HG02642 (cell line): ENCODE results near the gene CHRD.
A peak's percentile ranks its signal among the peaks of the same experiment; 100 is the strongest.

Experiments used
- ATAC-seq: cut with Tn5 transposase; IDR thresholded peaks from one replicate; pipeline ENCODE4 v1.9.1; 2021; ENCODE audit warnings: mild to moderate bottlenecking; ENCODE audit not compliant: unreplicated experiment, poor library complexity

Gene CHRD

DNA sequence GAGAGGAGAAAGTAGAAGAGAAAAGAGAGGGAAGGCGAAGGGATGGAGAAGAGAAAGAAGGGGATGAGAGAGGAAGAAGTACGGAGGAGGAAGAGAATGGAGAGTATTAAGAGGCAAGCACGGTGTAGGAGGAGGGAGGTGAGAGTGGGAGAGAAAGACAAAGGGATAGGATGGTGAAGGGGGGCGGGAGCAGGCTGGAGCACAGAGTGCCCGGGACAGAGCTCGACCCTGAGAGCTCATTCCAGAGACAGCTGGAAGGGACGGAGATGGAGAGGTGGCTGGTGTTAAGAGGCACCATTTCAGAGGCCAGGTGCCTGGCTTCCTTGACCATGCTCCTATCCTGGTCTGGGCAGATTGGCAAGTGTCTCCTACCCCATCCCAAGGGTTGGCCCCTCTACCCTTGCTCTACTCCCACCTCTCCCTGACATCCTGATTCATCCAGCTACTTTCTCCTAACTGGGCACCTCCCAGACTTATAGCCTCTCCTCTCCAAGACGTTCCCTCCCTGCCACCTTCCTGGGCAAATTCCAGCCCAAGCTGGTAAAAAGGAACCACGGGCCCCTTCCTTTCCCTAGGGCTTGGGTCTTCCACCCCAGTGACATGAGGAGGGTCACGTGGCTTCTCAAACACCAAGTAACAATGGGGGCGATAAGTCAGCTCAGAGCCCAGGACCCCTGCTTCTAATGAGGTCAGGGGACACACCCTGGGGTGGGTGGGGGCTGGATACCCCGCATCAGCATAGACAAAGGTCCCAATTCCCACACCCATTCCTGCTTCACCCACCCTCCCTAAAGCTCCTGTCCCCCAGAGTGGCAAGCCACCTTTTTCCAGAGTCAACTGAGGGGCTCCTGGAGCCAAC lies 19.6 kb upstream of the CHRD start:
- ATAC-seq = no peak

- peak; percentile 4 for ATAC-seq
Measured at GRCh38 chr3:184360929-184361531, 18.8 kb upstream of the CHRD start.

GRCh38 chr3:184361532-184361931 lies 18.3 kb upstream of the CHRD start, which contains the start of the genes CLCN2 and POLR2H:
TSS of gene CLCN2 (minus strand) at chr3:184361605. CDS start at chr3:184361479, 126 bp downstream.
TSS of gene POLR2H (plus strand) at chr3:184361710. CDS start at chr3:184363493, 1,783 bp downstream.
- ATAC-seq = peak; percentile 41

DNA sequence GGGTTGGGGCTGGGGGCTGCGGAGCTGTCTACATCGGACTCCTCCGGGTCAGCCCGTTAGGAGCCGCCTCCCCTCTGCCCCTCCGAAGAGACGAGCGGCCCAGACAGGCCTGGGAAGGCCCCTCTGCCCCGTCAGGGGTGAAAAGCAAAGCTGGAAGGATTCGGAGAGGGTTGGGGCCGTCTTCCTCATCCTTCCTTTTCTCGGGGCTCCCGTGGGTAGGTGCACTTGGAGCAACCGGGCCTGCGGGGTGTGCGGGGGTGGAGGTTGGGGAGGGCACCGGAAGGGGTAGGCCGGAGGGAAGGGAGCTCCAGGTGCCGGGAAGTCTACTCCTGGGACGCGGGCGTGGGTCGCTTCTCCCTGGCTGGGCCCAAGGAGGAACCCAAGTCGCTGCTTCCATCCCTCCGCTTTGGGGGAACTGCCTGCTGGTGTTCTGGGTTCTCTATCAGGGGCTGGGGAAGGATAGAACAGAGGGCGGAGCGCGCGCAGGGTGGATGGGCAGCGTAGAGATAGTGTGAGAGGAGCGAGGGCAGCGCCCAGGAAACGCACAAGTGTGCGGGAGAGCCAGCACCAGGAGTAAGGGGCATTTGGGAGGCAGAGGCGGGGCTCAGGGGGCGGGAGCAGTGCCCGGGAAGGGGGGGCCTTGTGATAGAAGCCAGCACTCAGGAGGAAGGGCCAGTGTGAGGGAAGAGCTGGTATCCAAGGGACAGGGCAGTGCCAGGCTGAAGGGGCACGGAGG lies 17.8 kb upstream of the CHRD start:
- ATAC-seq = peak; percentile 3

DNA sequence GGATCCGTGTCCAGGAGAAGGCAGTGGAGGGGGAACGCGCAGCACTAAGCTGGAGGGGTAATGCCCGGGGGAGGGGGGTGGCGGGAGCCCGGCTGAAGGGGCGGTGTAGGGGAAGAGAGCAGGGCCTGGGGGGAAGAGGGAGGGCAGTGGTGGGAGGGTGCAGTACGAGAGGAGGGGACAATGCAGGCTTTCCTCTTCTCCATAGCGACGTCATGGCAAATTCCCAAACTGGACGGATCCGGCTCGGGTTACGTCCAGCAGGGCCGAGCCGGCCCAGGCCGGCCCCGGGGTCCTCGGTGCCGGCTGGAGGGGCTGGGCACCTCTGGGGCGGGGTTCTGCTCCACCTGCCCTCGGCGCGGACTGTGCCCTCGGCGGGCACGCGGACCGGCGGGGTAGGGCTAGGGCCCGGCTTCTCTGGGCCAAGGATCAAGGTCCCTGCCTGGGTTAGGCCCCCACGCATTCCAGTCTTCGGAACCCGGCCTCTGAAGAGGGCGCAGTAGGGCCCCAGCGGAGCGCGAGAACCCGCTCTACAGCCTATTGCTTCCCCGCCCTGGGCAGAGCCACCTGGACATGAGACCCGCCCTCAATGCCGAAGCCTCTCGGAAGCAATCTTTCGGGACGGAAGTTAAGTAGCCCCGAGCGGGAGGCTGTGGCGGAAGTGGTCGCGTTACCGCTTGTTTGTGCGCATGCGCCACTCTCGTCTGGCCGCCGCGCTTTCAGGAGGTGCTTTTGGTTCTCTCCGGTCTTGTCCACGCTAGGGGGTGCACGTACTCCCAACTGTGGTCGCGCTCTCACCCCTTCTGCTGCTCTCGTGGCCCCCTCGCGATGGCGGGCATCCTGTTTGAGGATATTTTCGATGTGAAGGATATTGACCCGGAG lies 16.9 kb upstream of the CHRD start:
- peak; percentile 86 for ATAC-seq

DNA sequence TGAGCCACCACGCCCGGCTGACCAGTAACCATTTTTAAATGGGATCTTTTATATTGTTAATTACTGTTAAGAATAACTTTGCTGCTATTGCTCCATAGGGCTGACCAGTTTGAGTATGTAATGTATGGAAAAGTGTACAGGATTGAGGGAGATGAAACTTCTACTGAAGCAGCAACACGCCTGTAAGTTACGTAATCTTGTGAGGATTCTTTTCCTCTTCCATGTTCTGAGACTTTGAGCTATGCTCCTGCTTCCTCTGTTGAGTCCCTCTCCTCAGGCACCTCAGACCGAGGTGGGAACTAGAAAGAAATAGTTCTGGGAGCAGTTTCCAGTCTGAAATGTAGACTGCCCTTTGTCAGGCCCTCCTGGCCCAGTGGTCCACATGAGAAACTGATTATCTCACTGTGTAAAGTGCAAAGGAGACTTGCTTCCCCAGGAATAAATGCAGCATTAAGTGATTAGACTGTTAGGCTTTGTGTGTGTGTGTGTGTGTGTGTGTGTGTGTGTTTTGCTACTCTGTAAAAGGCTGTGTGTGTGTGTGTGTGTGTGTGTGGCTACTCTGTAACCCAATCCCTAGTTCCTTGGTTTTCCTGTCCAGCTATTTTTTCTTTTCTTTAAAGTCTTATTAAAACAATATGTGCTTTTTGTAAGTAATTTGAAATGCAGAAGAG lies 13.1 kb upstream of the CHRD start:
- no peak for ATAC-seq

GRCh38 chr3:184368116-184368515 lies 11.7 kb upstream of the CHRD start:
- ATAC-seq = no peak

DNA sequence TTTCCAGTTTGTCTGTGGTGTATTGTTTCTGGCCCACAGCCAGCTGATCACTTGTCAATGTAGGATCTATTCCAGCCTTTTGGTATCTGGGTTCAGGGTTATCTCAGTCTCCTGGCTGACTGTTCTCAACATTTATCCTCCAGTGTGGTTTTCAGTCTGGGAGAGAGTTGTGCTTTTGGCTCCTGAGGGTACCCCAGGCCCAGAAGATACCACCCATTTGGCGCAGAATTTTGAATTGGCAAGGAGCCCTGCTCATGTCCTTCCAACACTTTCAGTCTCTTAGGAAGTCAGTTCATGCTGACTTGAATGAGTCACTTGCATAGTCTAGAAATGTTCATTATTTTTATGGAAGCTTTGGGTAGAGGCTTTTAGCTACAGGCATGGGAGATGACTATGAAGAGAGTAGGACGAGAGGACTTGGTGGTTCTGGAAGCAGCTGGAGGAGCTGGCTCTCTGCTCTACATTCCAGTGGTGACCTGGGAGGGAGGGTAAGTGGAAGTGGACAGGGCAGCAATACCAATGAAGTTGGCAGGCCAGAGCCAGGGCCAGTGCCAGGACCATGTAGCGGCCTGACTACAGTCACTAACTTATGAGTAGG lies 11.2 kb upstream of the CHRD start:
- ATAC-seq = no peak

GRCh38 chr3:184371570-184372018 lies 8.3 kb upstream of the CHRD start:
- ATAC-seq = peak; percentile 65

GRCh38 chr3:184372296-184372821 lies 7.5 kb upstream of the CHRD start:
- no peak for ATAC-seq

- no peak for ATAC-seq
Measured at GRCh38 chr3:184372911-184373310, 6.9 kb upstream of the CHRD start.

DNA sequence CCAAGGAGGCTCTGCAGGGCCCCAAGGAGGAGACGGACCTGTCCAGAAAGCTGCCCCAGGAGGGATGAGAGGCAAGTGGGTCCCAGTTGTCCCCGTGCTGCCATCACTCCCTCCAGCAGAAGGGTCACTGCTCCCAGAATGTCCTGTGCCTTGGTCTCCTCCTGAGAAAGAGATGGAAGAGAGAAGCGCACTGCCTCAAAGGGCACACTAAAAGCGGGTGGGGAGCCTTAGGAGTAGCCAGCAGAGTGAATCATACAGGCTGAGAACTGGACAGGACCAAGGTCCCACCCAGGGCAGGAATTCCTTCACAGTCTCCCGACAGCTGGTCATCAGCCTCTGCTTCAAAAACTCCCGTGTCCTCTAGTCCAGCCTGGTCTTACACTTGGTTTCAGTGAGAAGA lies 6.4 kb upstream of the CHRD start:
- no peak for ATAC-seq

- no peak for ATAC-seq
Measured at GRCh38 chr3:184375747-184376461, 4.0 kb upstream of the CHRD start.

GRCh38 chr3:184377374-184377773 lies 2.5 kb upstream of the CHRD start:
- ATAC-seq = no peak

- no peak for ATAC-seq
Measured at GRCh38 chr3:184377882-184378445, 1.9 kb upstream of the CHRD start, which contains the start of gene THPO. TSS of gene THPO (minus strand) at chr3:184378207. CDS start at chr3:184376259, 1,948 bp downstream.

- no peak for ATAC-seq
Measured at GRCh38 chr3:184378651-184379357, 1.1 kb upstream of the CHRD start.

GRCh38 chr3:184380185-184380626 lies 352 bp downstream of the CHRD start:
- ATAC-seq = no peak
